ENCODE data around the gene UQCRHL.

Gene UQCRHL

DNA sequence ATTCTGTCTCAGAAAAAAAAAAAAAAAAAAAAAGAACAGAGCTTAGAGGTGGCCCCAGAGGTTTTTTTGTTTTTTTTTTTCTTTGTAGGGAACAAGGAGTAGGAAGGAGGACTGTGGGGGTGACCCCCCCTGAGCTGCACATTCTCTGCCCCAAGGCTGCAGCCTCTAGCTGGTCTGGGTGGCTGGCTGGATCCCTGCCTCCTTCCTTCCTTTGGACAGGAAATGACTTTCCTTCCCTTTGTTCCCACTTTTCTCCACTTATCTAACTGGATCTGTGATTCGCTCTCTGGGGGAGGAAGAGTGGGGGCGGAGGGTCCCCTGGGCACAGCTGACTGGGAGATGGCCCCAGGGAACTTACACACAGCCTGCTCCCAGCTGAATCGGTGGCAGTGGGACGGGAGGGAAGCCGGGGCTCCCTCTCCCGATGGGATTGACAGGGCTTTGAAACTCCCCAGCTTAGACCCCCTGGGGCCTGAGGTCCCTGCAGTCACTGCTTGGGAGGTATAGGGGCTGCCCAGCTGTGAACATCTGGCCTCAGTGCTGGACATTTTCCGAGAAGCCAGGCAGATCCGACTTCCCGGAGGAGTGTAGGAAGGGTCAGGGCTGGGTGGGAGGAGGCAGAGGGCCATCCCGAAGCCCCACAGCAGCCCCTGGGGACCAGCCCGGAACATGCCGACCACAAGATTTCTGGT, 46.8 kb downstream of the UQCRHL start (continued):
- 0 out of 2 replicates have a peak, but pooled peaks have one; percentile 74 for TF ChIP-seq PRDM10 (tag by site-specific recombination; IDR thresholded peaks at IDR 0.05)
- no peak for TF ChIP-seq ZNF76 (tag by site-specific recombination; IDR thresholded peaks at IDR 0.05; ENCODE audit: borderline replicate concordance, low read depth)
- TF ChIP-seq ZFHX2 (tag by site-specific recombination; conservative IDR thresholded peaks at IDR 0.05), result peak; percentile 97
- TF ChIP-seq ZNF354C (tag by site-specific recombination; IDR thresholded peaks at IDR 0.05; ENCODE audit: borderline replicate concordance, low read depth), result no peak
- TF ChIP-seq ZNF341 (tag by site-specific recombination; IDR thresholded peaks at IDR 0.05; ENCODE audit: low read depth), result peak; percentile 60
- TF ChIP-seq, protein P1, sequence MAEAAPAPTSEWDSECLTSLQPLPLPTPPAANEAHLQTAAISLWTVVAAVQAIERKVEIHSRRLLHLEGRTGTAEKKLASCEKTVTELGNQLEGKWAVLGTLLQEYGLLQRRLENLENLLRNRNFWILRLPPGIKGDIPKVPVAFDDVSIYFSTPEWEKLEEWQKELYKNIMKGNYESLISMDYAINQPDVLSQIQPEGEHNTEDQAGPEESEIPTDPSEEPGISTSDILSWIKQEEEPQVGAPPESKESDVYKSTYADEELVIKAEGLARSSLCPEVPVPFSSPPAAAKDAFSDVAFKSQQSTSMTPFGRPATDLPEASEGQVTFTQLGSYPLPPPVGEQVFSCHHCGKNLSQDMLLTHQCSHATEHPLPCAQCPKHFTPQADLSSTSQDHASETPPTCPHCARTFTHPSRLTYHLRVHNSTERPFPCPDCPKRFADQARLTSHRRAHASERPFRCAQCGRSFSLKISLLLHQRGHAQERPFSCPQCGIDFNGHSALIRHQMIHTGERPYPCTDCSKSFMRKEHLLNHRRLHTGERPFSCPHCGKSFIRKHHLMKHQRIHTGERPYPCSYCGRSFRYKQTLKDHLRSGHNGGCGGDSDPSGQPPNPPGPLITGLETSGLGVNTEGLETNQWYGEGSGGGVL (tag by site-specific recombination; IDR thresholded peaks at IDR 0.05), result peak; percentile 70
- TF ChIP-seq ZBTB1 (tag by site-specific recombination; IDR thresholded peaks at IDR 0.05), result no peak
- TF ChIP-seq ZFP37 (tag by site-specific recombination; IDR thresholded peaks at IDR 0.05), result no peak
- TF ChIP-seq ZIC2 (tag by site-specific recombination; IDR thresholded peaks at IDR 0.05), result peak; percentile 89
- 0 out of 2 replicates have a peak, but pooled peaks have one; percentile 18 for TF ChIP-seq ZEB2 (tag by site-specific recombination; IDR thresholded peaks at IDR 0.05)
- peak; percentile 99 for TF ChIP-seq GLIS1 (tag by site-specific recombination; IDR thresholded peaks at IDR 0.05)
- TF ChIP-seq, protein P2, sequence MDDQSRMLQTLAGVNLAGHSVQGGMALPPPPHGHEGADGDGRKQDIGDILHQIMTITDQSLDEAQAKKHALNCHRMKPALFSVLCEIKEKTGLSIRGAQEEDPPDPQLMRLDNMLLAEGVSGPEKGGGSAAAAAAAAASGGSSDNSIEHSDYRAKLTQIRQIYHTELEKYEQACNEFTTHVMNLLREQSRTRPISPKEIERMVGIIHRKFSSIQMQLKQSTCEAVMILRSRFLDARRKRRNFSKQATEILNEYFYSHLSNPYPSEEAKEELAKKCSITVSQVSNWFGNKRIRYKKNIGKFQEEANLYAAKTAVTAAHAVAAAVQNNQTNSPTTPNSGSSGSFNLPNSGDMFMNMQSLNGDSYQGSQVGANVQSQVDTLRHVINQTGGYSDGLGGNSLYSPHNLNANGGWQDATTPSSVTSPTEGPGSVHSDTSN (CRISPR knock-in tag; IDR thresholded peaks at IDR 0.05), result no peak
- TF ChIP-seq SALL2 (tag by site-specific recombination; IDR thresholded peaks at IDR 0.05; ENCODE audit: borderline replicate concordance), result no peak
- no peak for TF ChIP-seq ZNF488 (tag by site-specific recombination; IDR thresholded peaks at IDR 0.05)
- no peak for TF ChIP-seq YY1 (tag by site-specific recombination; IDR thresholded peaks at IDR 0.05)
- peak; percentile 51; the same call in 1 of the 2 replicates for TF ChIP-seq IKZF3 (tag by site-specific recombination; IDR thresholded peaks at IDR 0.05)
- peak; percentile 63 for TF ChIP-seq SP2 (tag by site-specific recombination; IDR thresholded peaks at IDR 0.05)
- TF ChIP-seq GLIS2 (tag by site-specific recombination; IDR thresholded peaks at IDR 0.05), result peak; percentile 87
- TF ChIP-seq ZNF423 (tag by site-specific recombination; IDR thresholded peaks at IDR 0.05), result peak; percentile 66; the same call in 1 of the 2 replicates
- peak; percentile 50; the same call in 1 of the 2 replicates for TF ChIP-seq ZNF366 (tag by site-specific recombination; conservative IDR thresholded peaks at IDR 0.05)

Data from HEK293 (cell line).